GM12891 (cell line): ENCODE measurements around the gene SH2D6.

ENCODE experiments used
- POLR2AphosphoS5 ChIP-seq: IDR thresholded peaks from 2 replicates; pipeline ENCODE4 v1.6.1; 2011; ENCODE audit warnings: low read depth, low read length, control low read depth
- POU2F2 ChIP-seq: IDR thresholded peaks from 2 replicates; pipeline ENCODE4 v1.6.1; 2011; ENCODE audit warnings: low read depth, mild to moderate bottlenecking, control low read depth, low read length, moderate library complexity

GRCh38 chr2:85433511-85434089 is 15.1 kb downstream of the SH2D6 start:
- TF ChIP-seq POU2F2 (no peak), POLR2AphosphoS5 (no peak)
